GM12878 (cell line): Measurements from ENCODE around the gene FBXL17. TPM values are rescaled to one million over a fixed set of nuclear protein-coding genes. Genes with fewer than 3 reads are reported as not detected.

Experiments used
- ATAC-seq: fragments of 200-7000 bp; cut with Tn5 transposase; 3 replicates; pipeline ENCODE4 v1.9.1; 2020; ENCODE audit warnings: mild to moderate bottlenecking, moderate library complexity
- BruUV-seq: library from RNA; stranded (reverse); fragments of 400-500 nt; replicated peaks from 2 replicates; lab custom pipeline; 2021; lab: Mats Ljungman, UMichigan
- CTCF ChIA-PET: fragments of 300-600 bp; sonication (Branson Sonifier 250); formaldehyde crosslinking; extraction: SDS; loops from one replicate; lab custom pipeline; 2021; ENCODE audit warnings: inconsistent platforms; lab: Yijun Ruan, JAX
- POLR2A ChIA-PET: fragments of 350-600 bp; formaldehyde crosslinking; extraction: SDS; loops from one replicate; lab custom pipeline; 2021; ENCODE audit warnings: inconsistent platforms; lab: Charles Lee
- RAD21 ChIA-PET: fragments of 300-600 bp; sonication (Branson Sonifier 250); formaldehyde crosslinking; loops from one replicate; lab custom pipeline; 2023; ENCODE audit warnings: antibody characterized with exemption; ENCODE audit not compliant: unreplicated experiment; lab: Charles Lee
- SMC1A ChIA-PET: fragments of 300-600 bp; sonication (Branson Sonifier 250); formaldehyde crosslinking; loops from one replicate; lab custom pipeline; 2023; ENCODE audit not compliant: unreplicated experiment, uncharacterized antibody; lab: Charles Lee
- DNase-seq: peaks from one replicate; pipeline ENCODE4 v3.0.0-alpha.2; 2011; ENCODE audit warnings: low read depth, low spot score
- FAIRE-seq: peaks from 3 replicates; lab custom pipeline; 2011; peaks lifted over from hg19 to GRCh38; lab: Jason Lieb, UNC
- H2AFZ ChIP-seq: 2 replicates; pipeline ENCODE4 v1.6.0; 2011; ENCODE audit warnings: low read depth, low read length, control low read depth; ENCODE audit not compliant: control insufficient read depth
- H3K27ac ChIP-seq: 2 replicates; pipeline ENCODE4 v1.5.1; 2011; ENCODE audit warnings: control low read depth; ENCODE audit not compliant: control insufficient read depth, insufficient read depth
- H3K27me3 ChIP-seq, 2 experiments: replicated peaks in 1 of 2; 2 replicates each; pipeline versions ENCODE4 v1.6.0 to v1.6.1; 2011; ENCODE audit warnings: low read length in 1 of 2; ENCODE audit not compliant: control insufficient read depth in 2 of 2, insufficient read depth in 2 of 2
- H3K36me3 ChIP-seq, 2 experiments: 2 replicates each; pipeline ENCODE4 v1.5.1; 2011; ENCODE audit warnings: low read length in 1 of 2; ENCODE audit not compliant: control insufficient read depth in 2 of 2, insufficient read depth in 2 of 2
- H3K4me1 ChIP-seq: 2 replicates; pipeline ENCODE4 v1.6.1; 2011; ENCODE audit warnings: mild to moderate bottlenecking, low read length, moderate library complexity, mixed read lengths; ENCODE audit not compliant: control insufficient read depth, insufficient read depth
- H3K4me2 ChIP-seq: 2 replicates; pipeline ENCODE4 v1.6.0; 2011; ENCODE audit warnings: control low read depth; ENCODE audit not compliant: control insufficient read depth, insufficient read depth
- H3K4me3 ChIP-seq: fragments of 200-600 bp; sonication (generic); 2 replicates; pipeline ENCODE4 v1.5.1; 2016
- H3K79me2 ChIP-seq: 2 replicates; pipeline ENCODE4 v1.6.0; 2011; ENCODE audit warnings: low read length; ENCODE audit not compliant: control insufficient read depth, insufficient read depth
- H3K9ac ChIP-seq: 2 replicates; pipeline ENCODE4 v1.8.0; 2011; ENCODE audit warnings: low read length, control low read depth, mixed read lengths; ENCODE audit not compliant: control insufficient read depth, insufficient read depth
- H3K9me3 ChIP-seq: replicated peaks from 3 replicates; pipeline ENCODE4 v1.5.1; 2011; ENCODE audit warnings: mild to moderate bottlenecking, low read length; ENCODE audit not compliant: control insufficient read depth, insufficient read depth
- H4K20me1 ChIP-seq: 2 replicates; pipeline ENCODE4 v1.6.0; 2011; ENCODE audit not compliant: control insufficient read depth, insufficient read depth
- ATF2 ChIP-seq: IDR thresholded peaks from 2 replicates; pipeline ENCODE4 v1.6.1; 2012; ENCODE audit warnings: low read length, inconsistent platforms
- E4F1 ChIP-seq: fragments of 450-650 bp; IDR thresholded peaks from 2 replicates; pipeline ENCODE4 v1.6.1; 2018; ENCODE audit warnings: borderline replicate concordance, mild to moderate bottlenecking; ENCODE audit not compliant: partially characterized antibody
- EED ChIP-seq: sonication (generic); IDR thresholded peaks from 2 replicates; pipeline ENCODE4 v1.6.1; 2016; ENCODE audit warnings: antibody characterized with exemption, low read depth
- EP300 ChIP-seq, 2 experiments: fragments of 150-350 bp in 1 of 2; IDR thresholded peaks; 2 replicates each; pipeline ENCODE4 v1.6.1; 2011 to 2012; ENCODE audit warnings: low read depth in 2 of 2, low read length in 2 of 2, borderline replicate concordance in 1 of 2, improper control_type of control experiment in 1 of 2, inconsistent platforms in 1 of 2; ENCODE audit not compliant: control insufficient read depth in 1 of 2
- ETV6 ChIP-seq, 2 experiments: fragments of 450-650 bp in 1 of 2; IDR thresholded peaks in 1 of 2; conservative IDR thresholded peaks in 1 of 2; 2 replicates each; pipeline ENCODE4 v1.6.1; 2014; ENCODE audit warnings: antibody characterized with exemption in 1 of 2, borderline replicate concordance in 1 of 2, low read depth in 1 of 2, mild to moderate bottlenecking in 1 of 2, moderate library complexity in 1 of 2
- IRF4 ChIP-seq: IDR thresholded peaks from 2 replicates; pipeline ENCODE4 v1.6.1; 2011; ENCODE audit warnings: low read depth, low read length
- SREBF2 ChIP-seq: IDR thresholded peaks from 2 replicates; pipeline ENCODE4 v1.6.1; 2012; ENCODE audit warnings: mild to moderate bottlenecking, low read length
- SRF ChIP-seq, 2 experiments: IDR thresholded peaks; 2 replicates each; pipeline ENCODE4 v1.6.1; 2011; ENCODE audit warnings: low read depth in 2 of 2, low read length in 2 of 2, mild to moderate bottlenecking in 1 of 2, moderate library complexity in 1 of 2
- TAF1 ChIP-seq: IDR thresholded peaks from 2 replicates; pipeline ENCODE4 v1.6.1; 2011; ENCODE audit warnings: mild to moderate bottlenecking, low read depth, low read length, borderline replicate concordance
- WGBS: methylation state at CpG from one replicate; pipeline ENCODE4 v1.1.6; 2016; ENCODE audit warnings: low lambda C conversion rate; ENCODE audit not compliant: insufficient replicate concordance, insufficient coverage; ENCODE audit errors: missing lambda C conversion rate; 5-methylcytosine and 5-hydroxymethylcytosine counted together
- in situ Hi-C: fragments of 300-500 bp; cut with MboI; formaldehyde crosslinking; loops from 9 replicates; pipeline ENCODE4 v1.14.3; 2018; ENCODE audit warnings: mixed read lengths
- intact Hi-C: fragments of 100-400 bp; cut with micrococcal nuclease; formaldehyde crosslinking; loops from one replicate; pipeline ENCODE4 v1.14.2; 2022; ENCODE audit not compliant: unreplicated experiment
- polyA plus RNA-seq, 11 experiments: library from polyadenylated mRNA; depleted of rRNA in 4 of 11; unstranded in 6 of 11; stranded (reverse) in 5 of 11; fragments of >200 nt; fragmentation: Nextera tagmentation in 4 of 11; fragmentation: Illumina TruSeq in 1 of 11; extraction: Ambion mirVana in 4 of 11; extraction: Trizol in 1 of 11; gene quantifications; 1 replicate in 1 of 11; 2 replicates in 10 of 11; pipeline versions ENCODE4 v1.2.1 to v1.2.3, GENCODE V29; 2011 to 2016; ENCODE audit warnings: inconsistent platforms in 2 of 11, missing spikeins in 2 of 11, low read depth in 1 of 11
- total RNA-seq, 4 experiments: library from RNA; depleted of rRNA in 3 of 4; stranded (reverse); fragments of >200 nt in 3 of 4; fragmentation: Illumina TruSeq in 1 of 4; extraction: Trizol in 1 of 4; gene quantifications; 2 replicates each; pipeline versions ENCODE4 v1.2.1 to v1.2.3, GENCODE V29; 2013 to 2021
- TF ChIP-seq, protein P1 (sequence below): fragments of 450-650 bp; IDR thresholded peaks from 2 replicates; pipeline ENCODE4 v1.6.1; 2014; ENCODE audit warnings: mild to moderate bottlenecking
- TF ChIP-seq, protein P2 (sequence below): IDR thresholded peaks from 2 replicates; pipeline ENCODE4 v1.6.1; 2011; ENCODE audit warnings: low read depth, low read length, improper control_type of control experiment, borderline replicate concordance

FBXL17 gene
- total and polyA plus RNA-seq, 10 of the 15 experiments (the other 5 are each of a cell fraction or from before 2014, with no cell fraction given), result 0.88 to 9.0 (median 4.4) TPM

GRCh38 chr5:108420158-108420557 is 38.3 kb upstream of the FBXL17 start:
- DNase-seq (no peak), ATAC-seq (no peak), FAIRE-seq (no peak)
- no peaks in the 10 kb centered on the region; the same call in 2 of the 3 replicates for H3K9me3 ChIP-seq
- no TSS peak for BruUV-seq
- no peaks in the 10 kb centered on the region for H3K36me3 ChIP-seq
- ChIA-PET POLR2A (no interaction called here), SMC1A (interaction anchor here (0.9 kb wide), 1 partner anchor 1189 kb away, joined by 4 read pairs; no protein-coding TSS in a partner anchor), CTCF (interaction anchor here (0.9 kb wide), 1 partner anchor 32 kb away, joined by 3 read pairs; no protein-coding TSS in a partner anchor), RAD21 (no interaction called here)
- H3K4me3 ChIP-seq, result no peak overlapping the region
- 37% methylated on average over 5 of the region's 5 CpGs for WGBS
- H3K4me2 ChIP-seq, result no peak overlapping the region
- H3K79me2 ChIP-seq, result no peaks in the 10 kb centered on the region
- H3K4me1 ChIP-seq, result no peaks in the 10 kb centered on the region
- no peak overlapping the region for H2AFZ ChIP-seq
- no peaks in the 10 kb centered on the region for H3K27me3 ChIP-seq
- intact Hi-C loops, result no loop called here
- H3K27ac ChIP-seq, result no peak overlapping the region
- no peak for TF ChIP-seq SREBF2
- no peak for TF ChIP-seq SRF (IDR thresholded peaks at IDR 0.05; ENCODE audit: low read depth in 2 of 2, low read length in 2 of 2)
- TF ChIP-seq, protein P1, sequence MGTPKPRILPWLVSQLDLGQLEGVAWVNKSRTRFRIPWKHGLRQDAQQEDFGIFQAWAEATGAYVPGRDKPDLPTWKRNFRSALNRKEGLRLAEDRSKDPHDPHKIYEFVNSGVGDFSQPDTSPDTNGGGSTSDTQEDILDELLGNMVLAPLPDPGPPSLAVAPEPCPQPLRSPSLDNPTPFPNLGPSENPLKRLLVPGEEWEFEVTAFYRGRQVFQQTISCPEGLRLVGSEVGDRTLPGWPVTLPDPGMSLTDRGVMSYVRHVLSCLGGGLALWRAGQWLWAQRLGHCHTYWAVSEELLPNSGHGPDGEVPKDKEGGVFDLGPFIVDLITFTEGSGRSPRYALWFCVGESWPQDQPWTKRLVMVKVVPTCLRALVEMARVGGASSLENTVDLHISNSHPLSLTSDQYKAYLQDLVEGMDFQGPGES, result no peak
- in situ Hi-C loops, result no loop called here
- H3K9ac ChIP-seq, result no peak overlapping the region
- no peaks in the 10 kb centered on the region for H4K20me1 ChIP-seq

DNA sequence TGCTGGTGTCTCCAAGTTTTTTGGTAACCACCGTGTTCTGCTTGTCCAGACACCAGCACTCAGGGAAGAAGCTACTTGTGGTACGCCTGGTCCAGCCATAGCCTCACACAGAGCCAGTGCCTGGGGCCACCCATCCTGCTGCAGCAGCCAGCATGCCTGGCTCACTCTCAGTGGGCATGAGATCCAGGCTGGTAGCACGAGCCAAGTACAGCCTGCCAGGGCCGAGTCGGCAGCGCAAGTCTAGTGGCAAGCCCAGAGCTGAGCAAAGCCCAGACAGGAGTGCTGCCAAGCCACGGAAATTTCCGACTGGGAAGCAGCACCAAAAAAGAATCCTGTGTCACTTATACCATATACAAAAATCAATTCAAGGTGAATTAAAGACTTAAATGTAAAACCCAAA is 36.3 kb upstream of the FBXL17 start:
- ChIA-PET CTCF (no interaction called here), SMC1A (no interaction called here)
- in situ Hi-C loops, result no loop called here
- TF ChIP-seq ATF2 (no peak), EED (no peak), IRF4 (no peak), TAF1 (no peak), ETV6 (conservative IDR thresholded peaks at IDR 0.05 in 1 of 2, IDR thresholded peaks at IDR 0.05 in 1 of 2; ENCODE audit: borderline replicate concordance in 1 of 2, low read depth in 1 of 2) (no peak), E4F1 (no peak), EP300 (IDR thresholded peaks at IDR 0.05; ENCODE audit: borderline replicate concordance in 1 of 2, control insufficient read depth in 1 of 2, low read depth in 2 of 2, low read length in 2 of 2) (no peak)
- TF ChIP-seq, protein P2, sequence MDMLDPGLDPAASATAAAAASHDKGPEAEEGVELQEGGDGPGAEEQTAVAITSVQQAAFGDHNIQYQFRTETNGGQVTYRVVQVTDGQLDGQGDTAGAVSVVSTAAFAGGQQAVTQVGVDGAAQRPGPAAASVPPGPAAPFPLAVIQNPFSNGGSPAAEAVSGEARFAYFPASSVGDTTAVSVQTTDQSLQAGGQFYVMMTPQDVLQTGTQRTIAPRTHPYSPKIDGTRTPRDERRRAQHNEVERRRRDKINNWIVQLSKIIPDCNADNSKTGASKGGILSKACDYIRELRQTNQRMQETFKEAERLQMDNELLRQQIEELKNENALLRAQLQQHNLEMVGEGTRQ, result no peak

More for the DNA sequence above, 36.3 kb upstream of the FBXL17 start:
- WGBS, result 49% methylated on average over 8 of the region's 8 CpGs
- ChIA-PET POLR2A (no interaction called here), RAD21 (no interaction called here)
- H3K9ac ChIP-seq, result no peak overlapping the region
- no peaks in the 10 kb centered on the region for H3K36me3 ChIP-seq
- H3K4me1 ChIP-seq, result no peaks in the 10 kb centered on the region
- H3K27me3 ChIP-seq, result no peaks in the 10 kb centered on the region
- H3K9me3 ChIP-seq, result no peaks in the 10 kb centered on the region; the same call in 2 of the 3 replicates
- BruUV-seq, result no TSS peak
- intact Hi-C loops, result no loop called here
- no peak overlapping the region for H3K4me3 ChIP-seq
- no peaks in the 10 kb centered on the region for H3K79me2 ChIP-seq
- H2AFZ ChIP-seq, result no peak overlapping the region
- no peak for FAIRE-seq
- no peak overlapping the region for H3K27ac ChIP-seq
- no peak for ATAC-seq
- H3K4me2 ChIP-seq, result no peak overlapping the region
- no peak for DNase-seq
- H4K20me1 ChIP-seq, result no peaks in the 10 kb centered on the region
